A549 (cell line): ENCODE results near the gene B3GNT7. TPM values are rescaled to one million over a fixed set of nuclear protein-coding genes. Genes with fewer than 3 reads are reported as not detected.

Source experiments
- ATAC-seq, 2 experiments: fragments of 200-7000 bp in 1 of 2; fragments of >200 bp in 1 of 2; cut with Nextera tagmentation in 1 of 2; cut with Tn5 transposase in 1 of 2; 3 replicates each; pipeline versions ENCODE4 v1.8.0 to v1.9.1; 2018 to 2020; ENCODE audit warnings: mild to moderate bottlenecking in 1 of 2, moderate library complexity in 1 of 2
- CTCF ChIA-PET: fragments of 300-600 bp; sonication (Branson Sonifier 250); formaldehyde crosslinking; extraction: SDS; loops from one replicate; lab custom pipeline; 2021; ENCODE audit warnings: antibody characterized with exemption, inconsistent platforms; lab: Yijun Ruan, JAX
- POLR2A ChIA-PET: fragments of 350-600 bp; formaldehyde crosslinking; extraction: SDS; loops from one replicate; lab custom pipeline; 2021; ENCODE audit warnings: antibody characterized with exemption, inconsistent platforms; lab: Yijun Ruan, JAX
- DNase-seq, 2 experiments: peaks; one replicate each; pipeline versions ENCODE4 v3.0.0 to v3.0.0-alpha.2; 2011 to 2016; ENCODE audit warnings: low read depth in 1 of 2, low spot score in 1 of 2
- FAIRE-seq: peaks from 2 replicates; lab custom pipeline; 2011; peaks lifted over from hg19 to GRCh38; lab: Jason Lieb, UNC
- H3K27ac ChIP-seq, 2 experiments: fragments of >200 bp; sonication (Bioruptor Twin); formaldehyde crosslinking; 3 replicates each; pipeline ENCODE4 v1.5.1; 2016 to 2017
- H3K4me1 ChIP-seq: fragments of >200 bp; sonication (Bioruptor Twin); formaldehyde crosslinking; 3 replicates; pipeline ENCODE4 v1.6.1; 2016
- H3K4me2 ChIP-seq: fragments of >200 bp; sonication (Bioruptor Twin); formaldehyde crosslinking; 3 replicates; pipeline ENCODE4 v1.6.1; 2016
- H3K4me3 ChIP-seq: fragments of >200 bp; sonication (Bioruptor Twin); formaldehyde crosslinking; 3 replicates; pipeline ENCODE4 v1.5.1; 2016
- H3K9me3 ChIP-seq: fragments of >200 bp; sonication (Bioruptor Twin); formaldehyde crosslinking; 3 replicates; pipeline ENCODE4 v1.6.1; 2016
- BHLHE40 ChIP-seq: IDR thresholded peaks from 2 replicates; pipeline ENCODE4 v1.6.1; 2012; ENCODE audit warnings: low read depth, low read length, inconsistent platforms
- EP300 ChIP-seq, 2 experiments: fragments of >200 bp; sonication (Bioruptor Twin); formaldehyde crosslinking; IDR thresholded peaks; 2 replicates in 1 of 2; 3 replicates in 1 of 2; pipeline ENCODE4 v1.6.1; 2016 to 2017
- ESRRA ChIP-seq: fragments of 150-350 bp; IDR thresholded peaks from 2 replicates; pipeline ENCODE4 v1.6.1; 2014; ENCODE audit warnings: mild to moderate bottlenecking, low read length, borderline replicate concordance
- FOXS1 ChIP-seq: fragments of 250-450 bp; sonication (Bioruptor Pico); IDR thresholded peaks from 2 replicates; pipeline ENCODE4 v1.5.0; 2020; ENCODE audit warnings: mild to moderate bottlenecking, moderate library complexity
- HOXB13 ChIP-seq: fragments of 250-450 bp; sonication (Bioruptor Pico); IDR thresholded peaks from 2 replicates; pipeline ENCODE4 v1.5.0; 2020; ENCODE audit warnings: low read depth, mild to moderate bottlenecking, moderate library complexity
- HOXB5 ChIP-seq: fragments of 250-450 bp; sonication (Bioruptor Pico); IDR thresholded peaks from 2 replicates; pipeline ENCODE4 v1.5.0; 2020; ENCODE audit warnings: mild to moderate bottlenecking, moderate library complexity
- KDM1A ChIP-seq: fragments of 200-600 bp; sonication (generic); IDR thresholded peaks from 2 replicates; pipeline ENCODE4 v1.6.1; 2016; ENCODE audit warnings: low read depth, mild to moderate bottlenecking
- MAZ ChIP-seq: fragments of 150-350 bp; IDR thresholded peaks from 2 replicates; pipeline ENCODE4 v1.6.1; 2014; ENCODE audit warnings: antibody characterized with exemption, low read depth, low read length, borderline replicate concordance
- MYC ChIP-seq: IDR thresholded peaks from 2 replicates; pipeline ENCODE4 v1.6.1; 2012; ENCODE audit warnings: mild to moderate bottlenecking, inconsistent platforms, low read length, improper control_type of control experiment, borderline replicate concordance
- NPAS2 ChIP-seq: fragments of 250-450 bp; sonication (Bioruptor Pico); IDR thresholded peaks from 2 replicates; pipeline ENCODE4 v1.8.0; 2022; ENCODE audit warnings: mild to moderate bottlenecking, moderate library complexity, borderline replicate concordance
- RARB ChIP-seq: fragments of 250-450 bp; sonication (Bioruptor Pico); IDR thresholded peaks from 2 replicates; pipeline ENCODE4 v1.8.0; 2021; ENCODE audit warnings: mild to moderate bottlenecking, moderate library complexity
- RCOR1 ChIP-seq: fragments of 150-350 bp; IDR thresholded peaks from 2 replicates; pipeline ENCODE4 v1.6.1; 2014; ENCODE audit warnings: antibody characterized with exemption, low read length, low read depth
- SMC3 ChIP-seq: fragments of >200 bp; sonication (Bioruptor Twin); formaldehyde crosslinking; IDR thresholded peaks from 3 replicates; pipeline ENCODE4 v1.6.1; 2018; ENCODE audit warnings: inconsistent platforms
- SREBF2 ChIP-seq: fragments of 450-650 bp; IDR thresholded peaks from 2 replicates; pipeline ENCODE4 v1.6.1; 2014; ENCODE audit warnings: mild to moderate bottlenecking, moderate library complexity
- TFCP2L1 ChIP-seq: fragments of 250-450 bp; sonication (Bioruptor Pico); IDR thresholded peaks from 2 replicates; pipeline ENCODE4 v1.5.0; 2021; ENCODE audit warnings: mild to moderate bottlenecking
- ZSCAN20 ChIP-seq: fragments of 250-450 bp; sonication (Bioruptor Pico); IDR thresholded peaks from 2 replicates; pipeline ENCODE4 v1.8.0; 2022; ENCODE audit warnings: mild to moderate bottlenecking, moderate library complexity
- WGBS: methylation state at CpG from one replicate; pipeline ENCODE4 v1.1.6; 2017; ENCODE audit errors: missing lambda C conversion rate; 5-methylcytosine and 5-hydroxymethylcytosine counted together
- polyA plus RNA-seq, 4 experiments: library from polyadenylated mRNA; depleted of rRNA in 3 of 4; stranded (reverse); fragments of >200 nt; fragmentation: RNase III in 1 of 4; extraction: RNeasy Plus Mini Kit Qiagen cat#74134 plus additional on column Dnase treatment in 1 of 4; gene quantifications; 2 replicates in 3 of 4; 3 replicates in 1 of 4; pipeline ENCODE4 v1.2.3, GENCODE V29; 2011 to 2017
- TF ChIP-seq, protein P1 (sequence below): fragments of 250-450 bp; sonication (Bioruptor Pico); IDR thresholded peaks from 2 replicates; pipeline ENCODE4 v1.5.0; 2021; ENCODE audit warnings: mild to moderate bottlenecking, moderate library complexity, borderline replicate concordance
- TF ChIP-seq, protein P2 (sequence below): fragments of >200 bp; sonication (Bioruptor Twin); formaldehyde crosslinking; IDR thresholded peaks from 3 replicates; pipeline ENCODE4 v1.5.1; 2016
- TF ChIP-seq, protein P3 (sequence below): fragments of 150-350 bp; IDR thresholded peaks from 2 replicates; pipeline ENCODE4 v1.6.1; 2014; ENCODE audit warnings: low read depth, mild to moderate bottlenecking, low read length
- TF ChIP-seq, protein P4 (sequence below): IDR thresholded peaks from 2 replicates; pipeline ENCODE4 v1.6.1; 2012; ENCODE audit warnings: low read depth, borderline replicate concordance

B3GNT7 gene
- polyA plus RNA-seq, 2 of the 4 experiments (the other 2 are of a cell fraction), result 0.48 to 0.96 TPM

DNA sequence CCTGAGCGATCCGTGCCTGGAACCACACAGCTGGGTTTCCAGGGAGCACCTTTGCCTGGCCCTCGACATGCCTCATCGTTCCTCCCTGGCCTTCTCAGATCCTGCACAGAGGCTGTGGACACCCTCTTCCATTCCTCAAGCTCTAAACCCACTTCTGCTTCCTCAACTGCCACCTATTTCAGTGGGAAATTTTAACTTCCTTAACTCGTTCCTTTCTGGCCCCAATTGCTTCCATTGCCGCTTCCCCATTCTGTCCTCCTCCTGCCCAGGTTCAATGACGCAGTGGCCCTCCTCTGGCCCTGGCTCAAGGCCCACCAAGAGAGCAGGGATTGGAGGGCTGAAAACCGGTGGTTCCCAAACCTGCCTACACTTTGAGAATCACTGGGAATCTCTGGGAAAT is 4.8 kb upstream of the B3GNT7 start (continued):
- TF ChIP-seq, protein P1, sequence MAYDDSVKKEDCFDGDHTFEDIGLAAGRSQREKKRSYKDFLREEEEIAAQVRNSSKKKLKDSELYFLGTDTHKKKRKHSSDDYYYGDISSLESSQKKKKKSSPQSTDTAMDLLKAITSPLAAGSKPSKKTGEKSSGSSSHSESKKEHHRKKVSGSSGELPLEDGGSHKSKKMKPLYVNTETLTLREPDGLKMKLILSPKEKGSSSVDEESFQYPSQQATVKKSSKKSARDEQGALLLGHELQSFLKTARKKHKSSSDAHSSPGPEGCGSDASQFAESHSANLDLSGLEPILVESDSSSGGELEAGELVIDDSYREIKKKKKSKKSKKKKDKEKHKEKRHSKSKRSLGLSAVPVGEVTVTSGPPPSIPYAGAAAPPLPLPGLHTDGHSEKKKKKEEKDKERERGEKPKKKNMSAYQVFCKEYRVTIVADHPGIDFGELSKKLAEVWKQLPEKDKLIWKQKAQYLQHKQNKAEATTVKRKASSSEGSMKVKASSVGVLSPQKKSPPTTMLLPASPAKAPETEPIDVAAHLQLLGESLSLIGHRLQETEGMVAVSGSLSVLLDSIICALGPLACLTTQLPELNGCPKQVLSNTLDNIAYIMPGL (CRISPR knock-in tag), result no peak
- no peak for TF ChIP-seq NPAS2 (CRISPR knock-in tag)
- no peak for TF ChIP-seq BHLHE40
- TF ChIP-seq HOXB5, result no peak
- no peak for TF ChIP-seq TFCP2L1 (CRISPR knock-in tag)
- no peak for TF ChIP-seq EP300 (IDR thresholded peaks at IDR 0.05)
- TF ChIP-seq MAZ, result no peak

DNA sequence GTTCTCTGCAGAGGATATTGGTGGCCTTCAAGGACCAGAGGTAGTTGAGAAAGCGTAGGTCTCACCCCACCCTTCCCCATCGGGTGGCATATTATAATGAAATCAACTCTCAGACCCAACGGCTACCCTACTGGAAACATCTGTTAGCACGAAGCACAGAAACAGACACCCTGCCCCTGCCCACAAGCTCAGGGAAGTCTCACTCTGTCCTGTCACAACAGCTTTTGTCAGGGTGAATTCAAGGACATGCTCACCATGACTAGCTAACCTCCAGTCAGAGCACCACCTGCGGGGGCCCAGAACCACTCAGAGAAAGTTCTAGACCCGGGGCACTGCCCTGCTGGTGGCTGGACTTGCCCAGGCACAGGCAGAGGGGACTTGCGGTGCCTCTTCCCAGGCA is 3.5 kb upstream of the B3GNT7 start:
- ATAC-seq (no peak), FAIRE-seq (no peak), DNase-seq (no peak)
- POLR2A ChIA-PET, result no interaction called here
- no peaks in the 10 kb centered on the region for H3K9me3 ChIP-seq
- no peak overlapping the region for H3K4me3 ChIP-seq
- no peak overlapping the region for H3K4me2 ChIP-seq
- TF ChIP-seq, protein P2, sequence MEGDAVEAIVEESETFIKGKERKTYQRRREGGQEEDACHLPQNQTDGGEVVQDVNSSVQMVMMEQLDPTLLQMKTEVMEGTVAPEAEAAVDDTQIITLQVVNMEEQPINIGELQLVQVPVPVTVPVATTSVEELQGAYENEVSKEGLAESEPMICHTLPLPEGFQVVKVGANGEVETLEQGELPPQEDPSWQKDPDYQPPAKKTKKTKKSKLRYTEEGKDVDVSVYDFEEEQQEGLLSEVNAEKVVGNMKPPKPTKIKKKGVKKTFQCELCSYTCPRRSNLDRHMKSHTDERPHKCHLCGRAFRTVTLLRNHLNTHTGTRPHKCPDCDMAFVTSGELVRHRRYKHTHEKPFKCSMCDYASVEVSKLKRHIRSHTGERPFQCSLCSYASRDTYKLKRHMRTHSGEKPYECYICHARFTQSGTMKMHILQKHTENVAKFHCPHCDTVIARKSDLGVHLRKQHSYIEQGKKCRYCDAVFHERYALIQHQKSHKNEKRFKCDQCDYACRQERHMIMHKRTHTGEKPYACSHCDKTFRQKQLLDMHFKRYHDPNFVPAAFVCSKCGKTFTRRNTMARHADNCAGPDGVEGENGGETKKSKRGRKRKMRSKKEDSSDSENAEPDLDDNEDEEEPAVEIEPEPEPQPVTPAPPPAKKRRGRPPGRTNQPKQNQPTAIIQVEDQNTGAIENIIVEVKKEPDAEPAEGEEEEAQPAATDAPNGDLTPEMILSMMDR, result no peak
- no peak for TF ChIP-seq FOXS1 (CRISPR knock-in tag)
- TF ChIP-seq, protein P1 (CRISPR knock-in tag), result no peak
- TF ChIP-seq, protein P3, sequence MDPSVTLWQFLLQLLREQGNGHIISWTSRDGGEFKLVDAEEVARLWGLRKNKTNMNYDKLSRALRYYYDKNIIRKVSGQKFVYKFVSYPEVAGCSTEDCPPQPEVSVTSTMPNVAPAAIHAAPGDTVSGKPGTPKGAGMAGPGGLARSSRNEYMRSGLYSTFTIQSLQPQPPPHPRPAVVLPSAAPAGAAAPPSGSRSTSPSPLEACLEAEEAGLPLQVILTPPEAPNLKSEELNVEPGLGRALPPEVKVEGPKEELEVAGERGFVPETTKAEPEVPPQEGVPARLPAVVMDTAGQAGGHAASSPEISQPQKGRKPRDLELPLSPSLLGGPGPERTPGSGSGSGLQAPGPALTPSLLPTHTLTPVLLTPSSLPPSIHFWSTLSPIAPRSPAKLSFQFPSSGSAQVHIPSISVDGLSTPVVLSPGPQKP, result no peak
- TF ChIP-seq ESRRA, result no peak
- TF ChIP-seq, protein P4, sequence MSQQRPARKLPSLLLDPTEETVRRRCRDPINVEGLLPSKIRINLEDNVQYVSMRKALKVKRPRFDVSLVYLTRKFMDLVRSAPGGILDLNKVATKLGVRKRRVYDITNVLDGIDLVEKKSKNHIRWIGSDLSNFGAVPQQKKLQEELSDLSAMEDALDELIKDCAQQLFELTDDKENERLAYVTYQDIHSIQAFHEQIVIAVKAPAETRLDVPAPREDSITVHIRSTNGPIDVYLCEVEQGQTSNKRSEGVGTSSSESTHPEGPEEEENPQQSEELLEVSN, result no peak
- TF ChIP-seq MYC, result no peak
- no peak for TF ChIP-seq SMC3
- TF ChIP-seq SREBF2, result no peak
- TF ChIP-seq RARB (CRISPR knock-in tag), result no peak
- TF ChIP-seq HOXB13 (CRISPR knock-in tag), result no peak
- no peak for TF ChIP-seq KDM1A
- TF ChIP-seq RCOR1, result no peak
- no peak for TF ChIP-seq ZSCAN20 (CRISPR knock-in tag)
- TF ChIP-seq, all 56 proteins: peak for 0
- peaks cover 16% of the 10 kb centered on the region for H3K4me1 ChIP-seq
- H3K27ac ChIP-seq, result no peak overlapping the region
- CTCF ChIA-PET, result interaction anchor here (12.7 kb wide), 1 partner anchor 19 kb away, joined by 141 read pairs; no protein-coding TSS in a partner anchor
- WGBS, result 80% methylated on average over 7 of the region's 7 CpGs
